Stimulated activated CD4-positive, alpha-beta T cell treated with anti-CD3 and anti-CD28 coated beads, Interleukin-2, amount 100 ng/mL, for 24 hours (primary cell): ENCODE results near the gene GJA3.
A peak's percentile ranks its signal among the peaks of the same experiment; 100 is the strongest.

Experiments used
- DNase-seq, 2 donors: peaks; one replicate each; pipeline ENCODE4 v3.0.0-alpha.2; 2020

Gene GJA3

GRCh38 chr13:20160306-20161274 is at the start of gene GJA3:
GJA3 (minus strand) TSS chr13:20161052; CDS start chr13:20143288, 17,764 bp downstream.
- DNase-seq: peak; percentile 50 to 74

GRCh38 chr13:20209948-20210347 is 49.1 kb upstream of the GJA3 start:
- DNase-seq: no peak

- no peak for DNase-seq
Measured at GRCh38 chr13:20206698-20207235, 45.9 kb upstream of the GJA3 start.

GRCh38 chr13:20206065-20206697 is 45.3 kb upstream of the GJA3 start:
- no peak for DNase-seq

GRCh38 chr13:20198781-20199180 is 37.9 kb upstream of the GJA3 start:
- DNase-seq: no peak

GRCh38 chr13:20197361-20197834 is 36.5 kb upstream of the GJA3 start:
- DNase-seq: no peak

GRCh38 chr13:20195801-20196200 is 34.9 kb upstream of the GJA3 start:
- DNase-seq: no peak

- DNase-seq: peak in 1 of 2 donors; percentile 38
Measured at GRCh38 chr13:20193907-20194631, 33.2 kb upstream of the GJA3 start.

GRCh38 chr13:20193162-20193906 is 32.5 kb upstream of the GJA3 start:
- DNase-seq: no peak

- DNase-seq: peak in 1 of 2 donors; percentile 31
Measured at GRCh38 chr13:20192836-20193161, 31.9 kb upstream of the GJA3 start, which contains the start of gene GJB2. GJB2 (minus strand) TSS chr13:20192938; CDS start chr13:20189581, 3,357 bp downstream.

- peak in 1 of 2 donors; percentile 26 for DNase-seq
Measured at GRCh38 chr13:20192158-20192835, 31.4 kb upstream of the GJA3 start.

GRCh38 chr13:20191311-20192157 is 30.7 kb upstream of the GJA3 start:
- DNase-seq: no peak

- no peak for DNase-seq
Measured at GRCh38 chr13:20190481-20191310, 29.8 kb upstream of the GJA3 start.

GRCh38 chr13:20190076-20190475 is 29.2 kb upstream of the GJA3 start:
- no peak for DNase-seq

- DNase-seq: peak in 1 of 2 donors; percentile 16
Measured at GRCh38 chr13:20188667-20189553, 28.1 kb upstream of the GJA3 start.

GRCh38 chr13:20186771-20187170 is 25.9 kb upstream of the GJA3 start:
- peak in 1 of 2 donors; percentile 4 for DNase-seq

- peak in 1 of 2 donors; percentile 4 for DNase-seq
Measured at GRCh38 chr13:20185366-20186056, 24.7 kb upstream of the GJA3 start.
